Measurements from ENCODE around the gene HMCES. TPM values are rescaled to one million over a fixed set of nuclear protein-coding genes. Genes with fewer than 3 reads are reported as not detected.

HMCES gene, protein sequence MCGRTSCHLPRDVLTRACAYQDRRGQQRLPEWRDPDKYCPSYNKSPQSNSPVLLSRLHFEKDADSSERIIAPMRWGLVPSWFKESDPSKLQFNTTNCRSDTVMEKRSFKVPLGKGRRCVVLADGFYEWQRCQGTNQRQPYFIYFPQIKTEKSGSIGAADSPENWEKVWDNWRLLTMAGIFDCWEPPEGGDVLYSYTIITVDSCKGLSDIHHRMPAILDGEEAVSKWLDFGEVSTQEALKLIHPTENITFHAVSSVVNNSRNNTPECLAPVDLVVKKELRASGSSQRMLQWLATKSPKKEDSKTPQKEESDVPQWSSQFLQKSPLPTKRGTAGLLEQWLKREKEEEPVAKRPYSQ
- total RNA-seq = 10.1 and 11.4 TPM in 2 replicates

DNA sequence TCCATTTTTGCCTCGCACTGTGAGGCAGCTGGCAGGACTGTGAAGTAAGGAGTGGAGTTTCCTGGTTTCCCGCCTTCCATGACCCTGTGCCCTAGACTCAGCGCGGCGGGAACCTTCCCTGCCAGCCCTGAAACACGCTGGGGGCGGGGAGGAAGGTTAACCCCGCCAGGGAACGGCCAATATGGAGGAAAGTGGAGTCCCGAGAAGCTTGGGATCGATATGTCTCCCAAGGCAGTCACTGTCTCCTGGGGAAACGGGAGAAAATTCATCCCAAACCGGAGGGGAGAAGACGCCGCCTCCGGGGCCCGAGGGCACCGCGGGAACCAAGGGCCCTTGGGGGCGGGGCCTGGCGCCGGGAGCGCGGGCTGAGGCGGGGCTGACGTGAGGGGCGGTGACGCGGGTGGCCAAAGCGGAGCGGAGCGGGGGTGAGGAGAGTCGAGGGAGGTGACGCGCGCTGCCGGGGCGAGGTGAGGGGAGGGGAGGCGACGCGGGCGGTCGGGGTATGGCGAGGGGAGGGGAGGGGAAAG, at the start of gene HMCES:
TSS of gene HMCES (plus strand) at position 432 of the 527 bp plus-strand sequence. CDS start 863 bp downstream, outside the sequence.

DNA sequence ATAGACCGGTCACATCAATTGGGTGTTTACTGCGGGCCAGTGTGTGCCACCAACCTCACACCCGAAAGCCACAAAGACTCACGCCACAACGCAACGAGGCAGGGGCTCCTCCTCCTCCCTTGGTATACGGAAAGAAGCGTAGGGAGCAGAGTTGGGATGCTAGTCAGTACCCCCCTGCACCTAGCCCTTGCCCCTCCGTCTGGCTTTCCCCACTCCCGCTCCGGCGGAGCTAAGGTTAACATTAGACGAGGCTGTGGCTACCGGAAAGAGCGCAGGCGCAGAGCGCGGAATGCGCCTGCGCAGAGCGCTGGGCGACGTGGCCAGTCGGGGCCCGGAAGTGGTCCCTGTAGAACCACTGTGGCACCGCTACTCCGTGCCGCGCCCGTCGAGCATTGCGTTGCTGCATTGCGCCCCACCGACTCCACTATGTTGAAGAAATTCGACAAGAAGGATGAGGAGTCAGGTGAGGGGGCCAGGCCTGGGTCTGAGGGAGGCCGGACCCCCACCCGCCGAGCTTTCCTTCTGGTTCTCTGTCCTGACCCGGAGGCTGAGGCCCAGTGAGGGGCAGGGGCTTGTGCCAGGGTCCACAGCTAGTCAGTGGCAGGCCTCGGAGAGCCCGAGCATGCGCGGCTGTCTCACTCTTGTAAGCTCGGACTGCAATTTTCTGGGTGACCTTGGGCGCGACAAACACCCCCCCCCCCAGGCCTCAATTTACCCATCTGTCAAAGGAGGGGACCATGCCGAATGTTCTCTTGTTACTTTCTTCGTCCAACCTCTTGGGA, 29.2 kb upstream of the HMCES start, which contains the start of gene COPG1:
TSS of gene COPG1 (plus strand) at position 323 of the 782 bp plus-strand sequence. CDS start at position 427, 104 bp downstream.

Other genes with a start within 250 kb of the HMCES start
- not detected in 2 replicates for gene GP9, start 218.1 kb upstream of the HMCES start, total RNA-seq
- gene RAB43, start 157.1 kb upstream of the HMCES start, total RNA-seq = 11.3 and 18.5 TPM in 2 replicates
- gene ISY1, start 117.8 kb upstream of the HMCES start, total RNA-seq = 16.0 and 17.2 TPM in 2 replicates
- 208 and 256 TPM in 2 replicates for gene CNBP, start 95.0 kb upstream of the HMCES start, total RNA-seq
- gene COPG1, start 29.3 kb upstream of the HMCES start, total RNA-seq = 164 and 169 TPM in 2 replicates
- 0.24 TPM in 1 of 2 replicates, not detected in the other for gene EFCAB12, start 149.8 kb downstream of the HMCES start, total RNA-seq
- gene MBD4, start 161.1 kb downstream of the HMCES start, total RNA-seq = 18.1 and 24.5 TPM in 2 replicates
- 18.0 and 20.9 TPM in 2 replicates for gene IFT122, start 161.4 kb downstream of the HMCES start, total RNA-seq
- not detected in 2 replicates for gene RHO, start 249.8 kb downstream of the HMCES start, total RNA-seq

Data from cardiac ventricle fibroblast (primary cell).